Left ventricle myocardium superior (tissue), 1 donor: Measurements from ENCODE around the gene TULP4. TPM values are rescaled to one million over a fixed set of nuclear protein-coding genes. Genes with fewer than 3 reads are reported as not detected.
"Not testable (repeated sequence)": the region's sequence is repeated elsewhere in the genome, so short reads cannot be mapped to it uniquely, and the experiment has no call there.

Experiments used
- ATAC-seq: fragments of 200-7000 bp; cut with Tn5 transposase; one replicate; pipeline ENCODE4 v1.9.1; 2020; ENCODE audit warnings: mild to moderate bottlenecking, moderate library complexity
- DNase-seq: peaks from one replicate; pipeline ENCODE4 v3.0.0-alpha.2; 2020
- intact Hi-C: fragments of 100-400 bp; cut with micrococcal nuclease; formaldehyde crosslinking; loops from one replicate; pipeline ENCODE4 v1.11.0; 2022
- total RNA-seq: library from RNA; stranded (reverse); fragmentation: NEBNext Ultra II Directional; extraction: Animal tissue kit (Norgen Biotek cat#: 25700); gene quantifications from one replicate; pipeline ENCODE4 v1.2.1, GENCODE V29; 2021
- donor health status: DM: no; HTN: yes; CAD: no; lungs with severe emphysema.

Gene TULP4
- total RNA-seq, 1 donor from 2014 or later = 101 TPM

DNA sequence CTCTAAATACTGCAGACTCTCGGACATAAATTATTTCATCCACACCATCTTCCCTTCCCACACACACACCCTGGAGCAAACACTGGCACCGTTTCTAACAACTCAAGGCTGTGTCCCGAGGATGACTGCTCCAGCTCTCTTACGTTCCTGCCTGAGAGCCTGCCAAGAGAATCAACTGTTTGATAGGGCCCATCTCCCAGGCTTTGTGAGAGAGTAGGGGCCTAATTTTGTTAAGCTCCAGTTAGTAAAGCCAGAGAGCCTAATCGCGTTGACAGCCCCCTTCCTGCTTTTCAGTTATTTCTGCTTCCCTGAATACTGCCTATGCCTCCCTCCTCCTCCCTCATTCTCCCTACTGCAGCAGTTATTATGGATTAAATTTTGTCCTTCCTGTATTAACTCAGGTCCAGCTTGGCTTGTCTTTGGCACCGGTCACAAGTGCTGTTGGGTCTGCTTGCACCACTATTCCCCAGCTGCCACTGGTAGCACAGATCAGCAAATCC is 129.5 kb downstream of the TULP4 start:
- intact Hi-C loops = no loop called here
- ATAC-seq (peak; percentile 96), DNase-seq (peak; percentile 49)

DNA sequence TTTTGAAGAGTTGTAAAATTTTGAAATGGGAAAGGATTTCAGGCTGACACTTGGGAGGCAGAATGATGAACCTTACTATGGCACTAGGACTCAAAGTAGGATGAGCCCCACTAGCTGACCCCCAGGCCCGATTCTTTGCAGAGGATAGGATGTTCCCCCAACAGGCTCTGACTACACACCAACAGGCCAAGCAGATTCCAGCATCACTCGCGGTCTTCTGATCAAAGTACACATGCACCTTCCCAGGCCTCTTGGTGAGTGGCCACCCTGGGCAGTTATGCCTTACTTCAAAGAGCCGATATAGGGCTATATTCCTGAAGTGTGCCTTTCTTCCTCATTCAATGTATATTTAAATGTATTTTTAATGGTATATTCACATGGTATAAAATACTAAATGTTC is 130.0 kb downstream of the TULP4 start:
- no peak for ATAC-seq
- intact Hi-C loops = no loop called here
- DNase-seq = no peak

DNA sequence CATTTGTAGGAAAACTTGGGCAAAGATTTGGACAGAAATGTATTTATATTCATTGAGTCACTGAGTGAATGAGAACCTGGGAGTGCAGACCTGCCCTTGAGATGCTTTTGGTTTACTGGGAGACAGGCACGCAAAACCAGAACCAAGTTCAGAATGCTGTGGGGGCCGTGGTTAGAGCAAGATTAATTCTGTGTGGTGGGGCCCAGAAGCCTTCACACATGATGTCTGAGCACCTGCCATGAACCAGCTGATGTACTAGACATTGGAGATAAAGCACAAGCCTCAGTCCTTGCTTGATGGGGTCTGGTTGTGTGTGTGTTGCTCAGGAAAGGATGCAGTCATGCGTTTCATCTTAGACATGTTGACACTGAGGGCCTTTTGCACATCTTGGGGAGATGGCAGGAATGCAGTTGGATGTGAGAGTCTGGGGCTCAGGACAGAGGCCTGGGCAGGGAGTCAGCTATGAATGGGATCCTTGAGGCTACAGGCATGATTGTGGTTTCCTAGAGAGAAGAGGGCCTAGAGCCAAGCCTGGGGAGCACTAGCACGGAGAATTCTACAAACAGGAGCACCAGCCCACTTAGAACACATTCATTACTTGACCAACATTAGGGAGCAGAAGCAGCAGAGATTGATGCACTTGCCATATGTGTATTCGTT is 133.3 kb downstream of the TULP4 start:
- DNase-seq = no peak
- intact Hi-C loops = no loop called here
- no peak for ATAC-seq

DNA sequence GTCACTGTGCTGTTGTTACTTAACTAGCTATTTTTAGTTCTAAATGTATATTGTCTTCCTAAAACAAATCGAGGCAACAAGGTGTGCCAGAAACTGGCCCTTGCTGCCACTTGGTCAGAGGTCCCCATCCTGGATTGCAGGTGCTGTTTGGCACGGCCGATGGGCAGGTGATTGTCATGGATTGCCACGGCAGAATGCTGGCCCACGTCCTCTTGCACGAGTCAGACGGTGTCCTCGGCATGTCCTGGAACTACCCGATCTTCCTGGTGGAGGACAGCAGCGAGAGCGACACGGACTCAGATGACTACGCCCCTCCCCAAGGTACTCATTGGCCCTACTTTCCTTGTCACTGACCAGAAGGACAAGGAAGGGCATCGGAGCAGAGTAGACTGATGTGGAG is 136.6 kb downstream of the TULP4 start:
- ATAC-seq (no peak), DNase-seq (no peak)
- intact Hi-C loops = no loop called here

DNA sequence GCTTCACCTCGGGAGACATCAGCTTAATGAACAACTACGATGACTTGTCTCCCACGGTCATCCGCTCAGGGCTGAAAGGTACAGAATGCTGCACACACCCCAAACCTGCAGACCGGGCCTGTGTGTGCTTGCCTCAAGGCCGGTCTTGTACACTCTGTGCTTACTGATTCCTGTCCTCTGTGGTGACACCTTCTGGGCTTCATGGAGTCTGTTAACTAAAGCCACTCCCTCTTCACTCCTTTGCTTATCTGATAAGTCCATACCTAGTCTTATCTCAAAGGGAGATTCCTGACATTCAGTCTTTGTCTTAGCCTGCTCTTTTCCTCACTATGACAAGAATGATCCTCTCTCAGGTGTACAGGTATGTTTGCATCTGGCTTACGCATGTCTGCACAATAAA is 139.9 kb downstream of the TULP4 start:
- DNase-seq (no peak), ATAC-seq (no peak)
- intact Hi-C loops = no loop called here

DNA sequence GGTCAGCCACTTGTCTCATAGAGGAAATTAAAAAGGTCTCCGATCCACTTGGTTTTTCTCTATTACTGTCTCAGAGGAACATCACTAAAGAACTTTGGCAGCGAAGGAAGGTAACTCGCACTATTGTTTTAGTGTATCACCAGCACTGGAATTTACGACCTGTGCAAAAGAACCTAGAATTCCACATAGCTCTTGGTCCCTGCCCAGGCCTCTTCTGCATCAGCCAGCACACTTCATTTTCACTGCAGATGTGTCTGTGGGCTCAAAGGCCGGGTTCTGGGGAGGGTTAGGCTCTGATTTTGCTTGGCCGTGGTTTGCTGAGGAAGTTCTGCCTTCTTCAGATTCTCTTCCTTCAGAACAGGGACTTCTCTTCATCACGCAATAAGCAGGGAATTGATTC is 144.9 kb downstream of the TULP4 start:
- intact Hi-C loops = no loop called here
- DNase-seq (no peak), ATAC-seq (no peak)

DNA sequence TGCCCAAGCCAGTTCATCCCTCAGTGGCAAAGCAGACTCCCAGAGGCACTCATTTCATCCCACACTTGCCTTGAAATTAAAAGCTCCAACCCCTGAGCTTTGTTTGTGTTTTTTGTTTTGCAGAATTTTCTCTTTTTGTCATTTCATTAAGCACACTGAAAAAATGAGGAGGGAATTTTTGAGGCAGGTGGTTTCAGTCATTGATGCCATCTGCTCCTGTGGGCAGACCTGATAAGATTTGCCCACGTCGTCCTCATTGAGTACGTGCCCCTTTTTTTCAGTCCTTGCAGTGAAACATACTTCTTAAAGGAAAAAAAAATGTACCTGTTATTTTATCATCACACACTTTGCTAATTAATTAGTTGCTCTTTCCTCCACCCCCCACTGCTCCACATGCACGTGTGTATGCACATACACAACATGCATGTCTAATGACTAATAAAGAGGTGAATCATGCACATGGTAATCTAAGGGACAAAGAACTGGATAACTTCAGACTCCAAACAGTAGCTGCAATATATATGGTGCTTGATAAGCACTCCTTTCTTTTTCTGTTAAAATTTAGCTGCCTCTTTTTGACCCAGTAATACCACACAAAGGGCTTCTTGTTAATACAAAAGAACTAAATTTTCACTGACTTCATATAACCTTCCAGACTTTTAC is 145.5 kb downstream of the TULP4 start:
- intact Hi-C loops = no loop called here
- ATAC-seq (no peak), DNase-seq (no peak)

DNA sequence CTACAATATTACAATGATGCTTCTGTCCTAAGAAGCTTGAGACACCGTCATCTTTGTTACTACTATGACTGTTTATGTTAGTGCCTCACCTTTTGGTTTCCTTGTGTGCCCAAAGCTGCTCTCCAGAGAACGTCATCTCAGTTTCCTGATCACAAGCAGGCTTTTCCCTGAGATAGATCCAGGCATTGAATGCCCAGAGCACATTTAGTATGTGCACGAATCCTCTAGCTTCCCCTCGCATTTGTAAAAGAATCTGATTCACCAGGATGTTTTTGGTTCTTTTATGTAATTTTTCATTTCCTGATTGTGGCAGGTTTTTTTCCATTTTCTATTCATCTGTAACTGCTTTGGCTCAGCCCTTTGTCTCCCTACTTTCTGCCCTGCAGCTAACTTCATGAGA is 147.5 kb downstream of the TULP4 start:
- no peak for ATAC-seq
- DNase-seq = no peak
- intact Hi-C loops = no loop called here

DNA sequence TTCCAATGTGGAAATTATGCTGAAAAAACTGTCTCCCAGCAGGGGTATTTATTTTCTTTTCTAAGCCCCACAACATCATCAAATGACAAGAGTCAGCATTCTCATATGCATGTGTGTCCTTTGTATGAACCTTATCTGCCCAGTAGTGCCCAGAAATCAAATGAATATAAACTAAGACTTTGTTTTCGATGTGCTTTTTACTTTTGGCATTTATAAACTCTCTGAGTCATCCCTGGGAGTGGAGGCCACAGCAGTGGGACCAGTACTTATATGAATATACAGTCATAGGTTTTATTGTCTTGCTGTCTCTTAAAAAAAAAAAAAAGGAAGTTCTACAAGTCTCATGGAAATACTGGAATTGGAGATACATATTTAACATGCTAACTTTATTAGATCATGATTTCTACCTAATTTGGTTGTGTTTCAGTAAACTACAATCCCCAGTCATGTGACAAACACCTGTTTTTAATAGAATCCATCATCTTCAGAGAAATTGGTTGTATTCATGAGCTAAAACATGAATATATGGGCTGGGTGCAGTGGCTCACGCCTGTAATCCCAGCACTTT is 148.4 kb downstream of the TULP4 start:
- intact Hi-C loops = no loop called here
- DNase-seq (no peak), ATAC-seq (no peak)

DNA sequence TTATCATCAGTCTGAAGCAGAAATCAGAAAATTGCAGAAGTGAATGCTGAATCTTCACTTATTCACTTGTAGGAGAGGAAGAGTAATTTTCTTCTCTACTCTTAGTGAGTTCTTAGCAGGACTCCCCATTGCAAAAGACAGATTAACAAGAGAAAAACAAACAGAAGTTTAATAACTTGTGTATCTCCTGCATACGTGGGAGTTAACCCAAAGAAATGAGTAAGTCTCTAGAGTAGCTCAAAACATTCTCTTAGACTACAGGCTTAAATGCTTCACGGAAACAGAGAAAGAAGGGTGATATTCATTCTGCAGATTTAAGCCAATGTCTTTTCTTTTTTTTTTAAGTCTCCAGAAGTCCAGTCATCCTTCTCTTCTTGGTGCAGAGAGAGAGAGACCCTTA is 149.7 kb downstream of the TULP4 start:
- ATAC-seq (no peak), DNase-seq (no peak)
- intact Hi-C loops = no loop called here

DNA sequence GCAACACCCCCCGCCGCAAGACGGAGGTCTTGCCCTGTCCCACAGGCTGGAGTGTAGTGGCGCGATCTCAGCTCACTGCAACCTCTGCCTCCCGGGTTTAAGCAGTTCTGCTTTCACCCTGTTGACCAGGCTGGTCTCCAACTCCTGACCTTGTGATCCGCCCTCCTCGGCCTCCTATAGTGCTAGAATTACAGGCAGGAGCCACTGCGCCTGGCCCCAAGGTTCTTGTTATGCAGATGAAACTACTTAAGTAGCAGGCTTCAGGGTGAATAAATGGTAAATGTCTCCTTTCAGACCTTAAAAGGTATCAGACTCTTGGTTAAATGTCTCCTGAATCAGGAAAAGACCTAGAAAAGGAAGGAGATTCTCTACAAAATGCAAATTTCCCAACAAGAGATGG is 152.2 kb downstream of the TULP4 start:
- intact Hi-C loops = no loop called here
- DNase-seq (no peak), ATAC-seq (no peak)

DNA sequence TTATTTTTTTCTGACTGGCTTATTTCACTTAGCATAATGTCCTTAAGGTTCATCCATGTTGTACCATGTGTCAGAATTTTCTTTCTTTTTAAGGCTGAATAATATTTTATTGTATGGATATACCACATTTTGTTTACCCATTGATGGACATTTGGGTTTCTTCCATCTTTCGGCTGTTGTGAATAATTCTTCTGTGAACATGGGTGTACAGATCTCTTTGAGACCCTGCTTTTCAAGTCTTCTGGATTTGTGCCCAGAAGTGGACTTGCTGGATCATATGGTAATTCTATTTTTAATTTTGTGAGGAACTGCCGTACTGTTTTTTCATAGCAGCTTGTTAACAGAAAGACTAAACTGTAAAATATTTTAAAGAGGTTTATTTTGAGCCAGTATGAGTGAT is 153.0 kb downstream of the TULP4 start:
- intact Hi-C loops = no loop called here
- DNase-seq = no peak
- ATAC-seq = no peak

DNA sequence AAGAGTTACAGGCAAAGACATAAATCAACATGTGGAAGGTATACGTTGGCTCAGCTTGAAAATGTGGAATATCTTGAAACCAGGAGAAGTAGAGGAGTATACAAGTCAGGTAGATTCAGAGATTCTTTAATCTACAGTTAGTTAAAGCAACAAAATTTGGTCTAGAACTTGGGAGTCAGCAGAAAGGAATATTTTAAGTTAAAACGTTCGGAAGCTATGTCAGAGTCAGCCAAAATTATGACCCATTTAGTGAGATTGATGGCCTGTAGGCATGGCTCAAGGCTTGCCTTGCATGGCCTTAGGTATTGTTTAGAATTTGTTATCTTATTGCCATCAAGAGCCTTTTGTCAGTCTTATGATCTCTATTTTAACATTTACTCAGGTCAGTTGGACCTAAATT is 153.5 kb downstream of the TULP4 start:
- no peak for DNase-seq
- intact Hi-C loops = no loop called here
- ATAC-seq = no peak

DNA sequence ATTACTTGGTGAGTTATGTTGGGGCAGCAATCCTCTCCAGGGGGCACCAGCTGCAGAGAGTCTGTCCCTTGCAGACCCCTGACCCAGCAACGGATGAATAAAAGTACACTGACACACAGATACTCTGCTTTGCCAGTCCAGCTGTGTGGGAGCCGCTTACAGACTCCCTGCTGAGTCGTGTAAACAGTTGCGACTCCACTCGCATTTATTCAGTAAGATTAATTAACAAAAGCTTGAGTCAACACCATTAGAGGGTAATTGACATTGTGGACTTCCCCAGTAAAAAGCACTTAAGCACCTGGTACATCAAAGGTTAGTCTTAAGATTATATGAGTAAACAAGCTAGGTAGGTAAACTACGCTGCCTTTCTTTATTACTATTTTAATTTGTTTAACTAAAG is 155.7 kb downstream of the TULP4 start:
- intact Hi-C loops = no loop called here
- DNase-seq = no peak
- no peak for ATAC-seq

DNA sequence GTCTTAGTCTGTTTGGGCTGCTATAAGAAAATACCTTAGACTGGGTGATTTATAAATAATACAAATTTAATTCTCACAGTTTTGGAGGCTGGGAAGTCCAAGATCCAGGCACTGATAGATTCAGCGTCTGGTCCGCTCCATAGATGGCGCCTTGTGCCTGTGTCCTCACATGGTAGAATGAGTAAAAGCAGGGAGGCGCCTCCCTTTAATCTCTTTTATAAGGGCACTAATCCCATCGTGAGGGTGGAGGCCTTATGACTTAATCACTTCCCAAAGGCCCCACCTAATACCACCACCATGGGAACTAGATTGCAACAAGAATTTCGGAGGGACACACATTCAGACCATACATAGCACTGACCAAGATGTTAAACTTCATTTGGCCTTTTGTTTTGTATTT is 156.4 kb downstream of the TULP4 start:
- no peak for DNase-seq
- ATAC-seq = no peak
- intact Hi-C loops = no loop called here

DNA sequence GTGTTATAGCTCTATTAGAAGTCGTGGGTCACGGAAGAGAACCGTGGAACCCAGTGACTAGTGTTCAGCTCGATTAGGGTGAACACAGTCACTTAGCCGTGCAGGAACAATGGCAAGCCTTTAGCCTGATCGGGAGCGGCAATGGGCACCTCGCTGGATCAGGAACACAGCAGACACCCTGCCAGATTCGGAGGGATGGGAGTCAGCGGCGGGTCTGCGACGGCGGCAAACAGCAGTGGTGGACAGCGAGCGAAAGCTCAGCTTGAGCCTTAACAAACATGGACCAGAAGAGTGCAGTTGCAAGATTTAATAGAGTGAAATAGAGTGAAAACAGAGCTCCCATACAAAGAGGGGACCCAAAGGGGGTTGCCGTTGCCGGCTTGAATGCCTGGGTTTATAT is 157.8 kb downstream of the TULP4 start:
- DNase-seq, ATAC-seq, intact Hi-C loops: not testable (repeated sequence)

DNA sequence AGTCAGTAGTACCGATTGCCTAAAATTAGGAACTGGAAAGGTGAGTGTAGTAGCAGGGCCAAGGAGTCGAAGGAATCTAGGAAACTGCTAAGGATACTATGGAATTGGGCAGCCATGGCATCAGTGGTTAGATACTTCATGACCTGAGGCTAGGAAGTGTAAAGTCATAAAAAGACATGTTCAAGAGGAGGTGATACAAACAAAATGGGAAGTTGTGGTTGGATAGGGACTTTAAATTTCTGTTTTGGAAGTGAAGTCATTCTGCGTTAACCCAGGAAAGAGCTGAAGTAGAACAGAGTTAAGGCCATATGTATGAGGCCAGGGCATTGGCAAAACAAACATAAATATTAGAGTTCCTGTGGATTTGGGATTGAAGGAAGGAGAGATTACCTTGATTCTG is 159.1 kb downstream of the TULP4 start:
- ATAC-seq (no peak), DNase-seq (no peak)
- intact Hi-C loops = no loop called here

DNA sequence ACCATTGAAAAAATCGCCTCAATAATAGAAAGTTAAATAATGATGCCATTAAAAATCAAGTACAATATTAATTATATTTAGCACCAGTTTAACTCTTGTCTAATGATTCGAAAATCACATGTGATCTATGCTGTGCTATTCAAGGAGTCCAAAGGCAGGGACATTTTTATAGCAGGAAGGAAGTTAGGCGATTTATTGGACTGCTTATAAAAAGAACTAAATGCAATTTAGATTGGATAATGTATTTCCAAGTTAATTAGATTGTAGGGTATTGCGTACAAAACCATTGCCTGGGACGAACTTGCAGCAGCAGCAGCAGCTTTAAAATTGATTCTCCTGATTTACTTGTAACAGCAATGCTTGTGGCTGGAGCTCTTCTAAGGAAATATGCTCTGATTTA is 160.2 kb downstream of the TULP4 start:
- intact Hi-C loops = no loop called here
- ATAC-seq (no peak), DNase-seq (no peak)

DNA sequence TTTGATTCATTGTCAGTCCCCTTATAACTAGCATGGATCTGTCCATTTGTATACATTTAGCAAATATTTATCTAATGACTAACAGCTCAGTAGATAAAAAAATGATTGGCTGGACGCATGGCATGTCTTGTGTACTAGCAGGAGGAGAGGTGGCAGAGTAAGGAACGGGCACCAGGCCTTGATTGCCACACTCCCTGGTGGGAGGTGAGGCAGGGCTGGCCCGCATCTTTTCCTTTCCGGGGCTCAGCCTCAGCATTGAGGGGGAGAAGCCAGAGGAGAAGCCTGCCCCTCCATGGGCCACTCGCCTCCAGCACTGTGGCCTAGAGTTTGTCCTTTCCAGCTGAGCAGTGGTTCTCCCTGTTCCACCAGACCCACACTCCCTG is 162.7 kb downstream of the TULP4 start:
- intact Hi-C loops = no loop called here
- DNase-seq = no peak
- no peak for ATAC-seq

DNA sequence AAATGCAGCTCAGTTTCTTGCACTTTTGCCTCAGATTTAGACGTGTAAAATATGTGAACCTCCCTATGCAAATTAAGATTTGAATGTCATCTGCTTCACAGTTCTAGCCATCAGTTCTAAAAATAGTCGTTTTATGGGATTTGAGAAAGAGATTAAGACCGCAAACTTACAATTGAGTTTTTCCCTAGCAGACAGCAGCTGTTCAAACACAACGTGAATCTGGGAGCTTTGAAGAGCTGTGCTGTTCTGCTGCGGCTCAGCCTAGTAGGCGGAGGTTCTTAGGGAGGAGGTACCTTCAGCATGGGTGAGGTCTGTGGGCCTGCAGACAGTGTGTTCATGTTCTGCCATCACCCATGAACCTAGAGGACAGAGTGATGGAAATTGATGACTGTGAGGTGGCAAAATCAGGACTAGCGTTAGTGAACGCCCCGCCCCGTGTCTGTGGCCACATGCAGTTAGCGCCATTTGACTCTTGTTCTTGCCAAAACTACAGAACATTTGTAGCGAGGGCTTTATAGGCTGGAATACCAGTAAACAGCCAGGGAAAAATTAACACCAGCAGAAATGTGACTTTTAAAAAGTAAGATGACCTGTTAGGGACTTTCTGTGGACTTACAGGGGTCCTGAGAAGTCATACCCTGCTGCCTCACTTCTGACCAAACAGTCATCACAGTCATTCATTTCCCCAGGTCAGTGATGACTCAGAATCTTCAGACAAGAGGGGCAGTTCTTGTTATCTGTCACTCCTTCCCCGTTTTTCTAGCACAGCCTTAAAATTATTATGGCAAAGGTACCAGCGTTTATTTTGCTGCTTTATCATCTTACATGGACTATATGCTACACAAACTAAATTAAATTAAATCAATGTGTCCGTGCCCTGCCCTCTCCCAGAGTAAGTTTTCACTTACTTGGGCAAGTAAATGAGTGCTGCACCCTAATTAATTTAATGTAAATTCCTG is 163.4 kb downstream of the TULP4 start:
- intact Hi-C loops = no loop called here
- DNase-seq (no peak), ATAC-seq (peak; percentile 68)
